Endothelial cell of umbilical vein (primary cell): ENCODE measurements around the gene RUNX2. TPM values are rescaled to one million over a fixed set of nuclear protein-coding genes. Genes with fewer than 3 reads are reported as not detected.

Source experiments
- BruUV-seq: library from RNA; stranded (reverse); fragments of 400-500 nt; replicated peaks from 2 replicates; lab custom pipeline; 2021; lab: Mats Ljungman, UMichigan
- CTCF ChIA-PET: fragments of 300-600, 350-600 bp; sonication (Branson Sonifier 250); formaldehyde crosslinking; loops from one replicate; lab custom pipeline; 2021; ENCODE audit warnings: antibody characterized with exemption, inconsistent platforms; lab: Charles Lee
- POLR2A ChIA-PET: fragments of 300-600, 350-600 bp; sonication (Branson Sonifier 250); formaldehyde crosslinking; loops from one replicate; lab custom pipeline; 2021; ENCODE audit warnings: antibody characterized with exemption, inconsistent platforms; lab: Charles Lee
- DNase-seq: peaks from one replicate; pipeline ENCODE4 v3.0.0-alpha.2; 2011; ENCODE audit warnings: low read depth, low spot score
- FAIRE-seq: peaks from 2 replicates; lab custom pipeline; 2011; peaks lifted over from hg19 to GRCh38; lab: Jason Lieb, UNC
- H2AFZ ChIP-seq: 2 replicates; pipeline ENCODE4 v1.6.0; 2012; ENCODE audit warnings: low read depth, low read length, control low read depth, inconsistent platforms
- H3K27ac ChIP-seq: 2 replicates; pipeline ENCODE4 v1.5.1; 2011; ENCODE audit warnings: low read depth, mild to moderate bottlenecking, control low read depth, low read length, moderate library complexity; ENCODE audit not compliant: insufficient read depth
- H3K27me3 ChIP-seq, 2 experiments: 2 replicates each; pipeline versions ENCODE4 v1.6.0 to v1.6.1; 2011; ENCODE audit warnings: low read length in 2 of 2, mixed read lengths in 1 of 2; ENCODE audit not compliant: control insufficient read depth in 2 of 2, insufficient read depth in 2 of 2
- H3K36me3 ChIP-seq, 2 experiments: 2 replicates in 1 of 2; 3 replicates in 1 of 2; pipeline ENCODE4 v1.5.1; 2011; ENCODE audit warnings: low read length in 2 of 2, mild to moderate bottlenecking in 1 of 2, moderate library complexity in 1 of 2; ENCODE audit not compliant: control insufficient read depth in 2 of 2, insufficient read depth in 2 of 2; ENCODE audit errors: extremely low read depth in 1 of 2
- H3K4me1 ChIP-seq: 3 replicates; pipeline ENCODE4 v1.5.1; 2011; ENCODE audit warnings: mild to moderate bottlenecking, low read length; ENCODE audit not compliant: control insufficient read depth, insufficient read depth; ENCODE audit errors: extremely low read depth
- H3K4me2 ChIP-seq: 2 replicates; pipeline ENCODE4 v1.6.1; 2011; ENCODE audit warnings: low read length, control low read depth, mixed read lengths; ENCODE audit not compliant: insufficient read depth
- H3K4me3 ChIP-seq, 3 experiments: fragments of 200-600 bp in 1 of 3; sonication (generic), shearing (Covaris generic) in 1 of 3; replicated peaks in 1 of 3; 2 replicates each; pipeline ENCODE4 v1.5.1; 2011 to 2016; ENCODE audit warnings: control low read depth in 3 of 3, low read length in 3 of 3, mild to moderate bottlenecking in 2 of 3, inconsistent platforms in 1 of 3, low read depth in 1 of 3, moderate library complexity in 1 of 3; ENCODE audit not compliant: insufficient read depth in 1 of 3
- H3K79me2 ChIP-seq: 2 replicates; pipeline ENCODE4 v1.6.0; 2012; ENCODE audit warnings: low read length, inconsistent platforms; ENCODE audit not compliant: control insufficient read depth, insufficient read depth
- H3K9ac ChIP-seq: replicated peaks from 2 replicates; pipeline ENCODE3; 2011; ENCODE audit warnings: low read length, control low read depth; ENCODE audit not compliant: insufficient read depth; ENCODE audit errors: extremely low read depth
- H3K9me1 ChIP-seq: replicated peaks from 3 replicates; pipeline ENCODE4 v1.6.0; 2011; ENCODE audit warnings: mild to moderate bottlenecking, low read length; ENCODE audit not compliant: control insufficient read depth, insufficient read depth; ENCODE audit errors: extremely low read depth
- H3K9me3 ChIP-seq: replicated peaks from 2 replicates; pipeline ENCODE4 v1.5.1; 2012; ENCODE audit warnings: low read length, inconsistent platforms; ENCODE audit not compliant: control insufficient read depth, insufficient read depth
- H4K20me1 ChIP-seq: replicated peaks from 2 replicates; pipeline ENCODE3; 2011; ENCODE audit warnings: mild to moderate bottlenecking, low read length; ENCODE audit not compliant: control insufficient read depth, insufficient read depth; ENCODE audit errors: extremely low read depth
- EZH2 ChIP-seq: IDR thresholded peaks from 2 replicates; pipeline ENCODE4 v1.6.1; 2012; ENCODE audit warnings: borderline replicate concordance, low read depth, mild to moderate bottlenecking, moderate library complexity, low read length, inconsistent platforms; ENCODE audit not compliant: severe bottlenecking
- FOS ChIP-seq: IDR thresholded peaks from 2 replicates; pipeline ENCODE4 v1.6.1; 2011; ENCODE audit warnings: mild to moderate bottlenecking, low read length, moderate library complexity, borderline replicate concordance; ENCODE audit not compliant: insufficient read depth
- GATA2 ChIP-seq: IDR thresholded peaks from 2 replicates; pipeline ENCODE4 v1.7.0; 2011; ENCODE audit warnings: low read depth, mild to moderate bottlenecking, moderate library complexity, mixed read lengths, low read length; ENCODE audit not compliant: insufficient read length, insufficient read depth
- JUN ChIP-seq: IDR thresholded peaks from 2 replicates; pipeline ENCODE4 v1.6.1; 2011; ENCODE audit warnings: borderline replicate concordance, low read depth; ENCODE audit not compliant: insufficient read length, insufficient read depth
- MYC ChIP-seq: IDR thresholded peaks from one replicate; pipeline ENCODE4 v1.6.1; 2011; ENCODE audit warnings: mild to moderate bottlenecking, low read depth, low read length
- POLR2A ChIP-seq: IDR thresholded peaks from 2 replicates; pipeline ENCODE4 v1.6.1; 2012; ENCODE audit warnings: low read depth, mild to moderate bottlenecking, control low read depth, low read length
- POLR2AphosphoS5 ChIP-seq: IDR thresholded peaks from 2 replicates; pipeline ENCODE4 v1.6.1; 2012; ENCODE audit warnings: low read depth, mild to moderate bottlenecking, control low read depth, low read length, moderate library complexity; ENCODE audit not compliant: insufficient read depth
- dilution Hi-C: fragments of 300-500 bp; cut with MboI; formaldehyde crosslinking; loops from one replicate; pipeline ENCODE4 v1.15.0; 2019; ENCODE audit warnings: low sequenced_read_pairs; ENCODE audit not compliant: extremely low pct_ligation_motif_present
- intact Hi-C: fragments of 100-400 bp; cut with micrococcal nuclease; formaldehyde crosslinking; loops from one replicate; pipeline ENCODE4 v1.10.0; 2022
- polyA plus RNA-seq, 4 experiments: library from polyadenylated mRNA; depleted of rRNA in 3 of 4; stranded (reverse) in 3 of 4; unstranded in 1 of 4; fragments of >200 nt; gene quantifications; 2 replicates each; pipeline versions ENCODE4 v1.2.1 to v1.2.3, GENCODE V29; 2011 to 2012; ENCODE audit warnings: missing spikeins in 1 of 4
- total RNA-seq: library from RNA; stranded (reverse); gene quantifications from 2 replicates; pipeline ENCODE4 v1.2.3, GENCODE V29; 2021
- TF ChIP-seq, protein P1 (sequence below), 2 donors: IDR thresholded peaks; 1 replicate in 1 of 2; 2 replicates in 1 of 2; pipeline ENCODE4 v1.5.1; 2011; ENCODE audit warnings: low read length in 2 of 2, mild to moderate bottlenecking in 2 of 2, moderate library complexity in 2 of 2, control low read depth in 1 of 2, inconsistent platforms in 1 of 2, low read depth in 1 of 2; ENCODE audit not compliant: insufficient read depth in 1 of 2; ENCODE audit errors: extremely low read depth in 1 of 2
- TF ChIP-seq, protein P2 (sequence below): IDR thresholded peaks from 2 replicates; pipeline ENCODE4 v1.6.1; 2011; ENCODE audit not compliant: insufficient read depth, insufficient read length

Gene RUNX2
- total and polyA plus RNA-seq, 2 donors (not counting 3 experiments of a cell fraction or from before 2014, with no cell fraction given): 0.06 TPM; not detected in 1

DNA sequence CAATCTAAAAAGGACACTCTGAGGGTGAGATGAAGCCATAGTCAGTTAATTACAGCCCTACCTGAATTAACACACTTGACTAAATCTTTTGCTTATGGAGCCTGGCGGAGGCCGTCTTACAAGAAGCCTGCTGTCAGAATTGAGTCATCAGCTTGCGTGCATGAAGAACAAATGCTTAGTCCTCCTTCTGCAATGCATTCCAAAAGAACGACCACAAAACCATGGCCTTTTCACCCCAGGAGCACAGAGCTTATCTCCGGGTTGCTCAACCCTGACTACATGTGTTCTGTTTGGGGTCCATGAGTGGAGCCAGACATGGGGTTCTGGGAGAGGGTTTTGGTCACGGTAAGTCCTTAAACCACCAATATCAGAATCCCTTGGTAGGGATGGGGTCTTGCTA lies 369.5 kb downstream of the RUNX2 start:
- no peak overlapping the region for H3K4me2 ChIP-seq
- no peak overlapping the region for H3K4me3 ChIP-seq
- no peaks in the 10 kb centered on the region for H3K36me3 ChIP-seq
- no peaks in the 10 kb centered on the region for H4K20me1 ChIP-seq
- no peak overlapping the region for H3K27ac ChIP-seq
- no peak overlapping the region for H2AFZ ChIP-seq
- dilution Hi-C loops (no loop called here), intact Hi-C loops (no loop called here)
- no peaks in the 10 kb centered on the region for H3K79me2 ChIP-seq
- FAIRE-seq (no peak), DNase-seq (no peak)
- POLR2A ChIA-PET: no interaction called here
- no TSS peak for BruUV-seq
- H3K4me1 ChIP-seq: no peaks in the 10 kb centered on the region
- no peaks in the 10 kb centered on the region for H3K9me3 ChIP-seq
- no peaks in the 10 kb centered on the region for H3K27me3 ChIP-seq
- CTCF ChIA-PET: interaction anchor here (1.1 kb wide), 1 partner anchor 17 kb away, joined by 7 read pairs; no protein-coding TSS in a partner anchor
- H3K9ac ChIP-seq: no peak overlapping the region
- H3K9me1 ChIP-seq: no peaks in the 10 kb centered on the region
- TF ChIP-seq POLR2A: no peak
- TF ChIP-seq GATA2: no peak
- TF ChIP-seq, protein P1, sequence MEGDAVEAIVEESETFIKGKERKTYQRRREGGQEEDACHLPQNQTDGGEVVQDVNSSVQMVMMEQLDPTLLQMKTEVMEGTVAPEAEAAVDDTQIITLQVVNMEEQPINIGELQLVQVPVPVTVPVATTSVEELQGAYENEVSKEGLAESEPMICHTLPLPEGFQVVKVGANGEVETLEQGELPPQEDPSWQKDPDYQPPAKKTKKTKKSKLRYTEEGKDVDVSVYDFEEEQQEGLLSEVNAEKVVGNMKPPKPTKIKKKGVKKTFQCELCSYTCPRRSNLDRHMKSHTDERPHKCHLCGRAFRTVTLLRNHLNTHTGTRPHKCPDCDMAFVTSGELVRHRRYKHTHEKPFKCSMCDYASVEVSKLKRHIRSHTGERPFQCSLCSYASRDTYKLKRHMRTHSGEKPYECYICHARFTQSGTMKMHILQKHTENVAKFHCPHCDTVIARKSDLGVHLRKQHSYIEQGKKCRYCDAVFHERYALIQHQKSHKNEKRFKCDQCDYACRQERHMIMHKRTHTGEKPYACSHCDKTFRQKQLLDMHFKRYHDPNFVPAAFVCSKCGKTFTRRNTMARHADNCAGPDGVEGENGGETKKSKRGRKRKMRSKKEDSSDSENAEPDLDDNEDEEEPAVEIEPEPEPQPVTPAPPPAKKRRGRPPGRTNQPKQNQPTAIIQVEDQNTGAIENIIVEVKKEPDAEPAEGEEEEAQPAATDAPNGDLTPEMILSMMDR (IDR thresholded peaks at IDR 0.05; ENCODE audit: extremely low read depth in 1 of 2, insufficient read depth in 1 of 2, low read depth in 1 of 2, low read length in 2 of 2): no peak
- TF ChIP-seq JUN: no peak
- no peak for TF ChIP-seq EZH2
- TF ChIP-seq POLR2AphosphoS5: no peak
- no peak for TF ChIP-seq MYC
- TF ChIP-seq, protein P2, sequence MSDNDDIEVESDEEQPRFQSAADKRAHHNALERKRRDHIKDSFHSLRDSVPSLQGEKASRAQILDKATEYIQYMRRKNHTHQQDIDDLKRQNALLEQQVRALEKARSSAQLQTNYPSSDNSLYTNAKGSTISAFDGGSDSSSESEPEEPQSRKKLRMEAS: no peak
- TF ChIP-seq FOS: no peak
